ENCODE data around the gene SCARB1.

- TF ChIP-seq JUND (IDR thresholded peaks at IDR 0.05; ENCODE audit: borderline replicate concordance, low read depth, low read length) (no peak), JUND (tag; IDR thresholded peaks at IDR 0.05; ENCODE audit: borderline replicate concordance, low read depth, low read length) (no peak), ZBTB33 (CRISPR knock-in tag; IDR thresholded peaks at IDR 0.05) (no peak), SIN3B (IDR thresholded peaks at IDR 0.05; ENCODE audit: low read depth) (no peak), THRA (IDR thresholded peaks at IDR 0.05) (no peak), ZNF780A (CRISPR knock-in tag; IDR thresholded peaks at IDR 0.05) (no peak), CTCF (IDR thresholded peaks at IDR 0.05 in 2 of 3, conservative IDR thresholded peaks at IDR 0.05 in 1 of 3; ENCODE audit: insufficient read depth in 2 of 3, low read depth in 1 of 3, low read length in 3 of 3) (no peak), USF1 (CRISPR knock-in tag; IDR thresholded peaks at IDR 0.05) (no peak), MTF1 (CRISPR knock-in tag; IDR thresholded peaks at IDR 0.05; ENCODE audit: borderline replicate concordance) (no peak), CC2D1A (IDR thresholded peaks at IDR 0.05) (no peak), CCAR2 (IDR thresholded peaks at IDR 0.05; ENCODE audit: low read depth, low read length) (no peak), ETV5 (CRISPR knock-in tag; IDR thresholded peaks at IDR 0.05; ENCODE audit: low read depth) (no peak), HDAC3 (IDR thresholded peaks at IDR 0.05; ENCODE audit: borderline replicate concordance, partially characterized antibody) (no peak), ELF4 (CRISPR knock-in tag; IDR thresholded peaks at IDR 0.05) (no peak), GTF2E2 (tag; IDR thresholded peaks at IDR 0.05) (no peak)
Measured at GRCh38 chr12:124847113-124848074, 16.3 kb downstream of the SCARB1 start.
